GM23338 (cell line): ENCODE results near the gene LAMC2.

Source experiments
- CREB1 ChIP-seq: fragments of 250-450 bp; sonication (Bioruptor Pico); IDR thresholded peaks from 2 replicates; pipeline ENCODE4 v1.5.0; 2020; ENCODE audit warnings: low read depth, mild to moderate bottlenecking, moderate library complexity
- EZH2 ChIP-seq: fragments of 200-600 bp; sonication (generic); IDR thresholded peaks from one replicate; pipeline ENCODE4 v1.8.0; 2017; ENCODE audit warnings: antibody characterized with exemption, mild to moderate bottlenecking, low read depth; ENCODE audit not compliant: unreplicated experiment
- EZH2phosphoT487 ChIP-seq: fragments of 200-600 bp; sonication (generic); IDR thresholded peaks from one replicate; pipeline ENCODE4 v1.8.1; 2018; ENCODE audit warnings: antibody characterized with exemption; ENCODE audit not compliant: unreplicated experiment
- JUNB ChIP-seq: IDR thresholded peaks from one replicate; pipeline ENCODE4 v1.6.1; 2016; ENCODE audit warnings: antibody characterized with exemption; ENCODE audit not compliant: unreplicated experiment
- NANOG ChIP-seq: IDR thresholded peaks from 2 replicates; pipeline ENCODE4 v1.6.1; 2016; ENCODE audit warnings: antibody characterized with exemption, borderline replicate concordance
- POLR2AphosphoS5 ChIP-seq: IDR thresholded peaks from 2 replicates; pipeline ENCODE4 v1.6.1; 2016; ENCODE audit warnings: antibody characterized with exemption, low read depth
- STAT1 ChIP-seq: IDR thresholded peaks from one replicate; pipeline ENCODE4 v1.6.1; 2016; ENCODE audit warnings: antibody characterized with exemption; ENCODE audit not compliant: unreplicated experiment
- ZNF114 ChIP-seq: fragments of 250-450 bp; sonication (Bioruptor Pico); IDR thresholded peaks from 2 replicates; pipeline ENCODE4 v1.5.0; 2020; ENCODE audit warnings: mild to moderate bottlenecking, moderate library complexity
- ZNF331 ChIP-seq: fragments of 250-450 bp; sonication (Bioruptor Pico); IDR thresholded peaks from 2 replicates; pipeline ENCODE4 v1.5.0; 2020; ENCODE audit warnings: low read depth, mild to moderate bottlenecking, moderate library complexity
- TF ChIP-seq, protein P1 (sequence below), 2 experiments: fragments of 200-600 bp in 1 of 2; sonication (generic) in 1 of 2; conservative IDR thresholded peaks; 2 replicates each; pipeline versions ENCODE4 v1.5.1 to v1.6.1; 2016 to 2017; ENCODE audit warnings: antibody characterized with exemption in 2 of 2, low read depth in 2 of 2, mild to moderate bottlenecking in 2 of 2, moderate library complexity in 1 of 2
- TF ChIP-seq, protein P2 (sequence below): IDR thresholded peaks from one replicate; pipeline ENCODE4 v1.6.1; 2018; ENCODE audit warnings: antibody characterized with exemption; ENCODE audit not compliant: unreplicated experiment
- TF ChIP-seq, protein P3 (sequence below): IDR thresholded peaks from 2 replicates; pipeline ENCODE4 v1.6.1; 2016; ENCODE audit warnings: antibody characterized with exemption
- TF ChIP-seq, protein P4 (sequence below): fragments of 250-450 bp; sonication (Bioruptor Pico); IDR thresholded peaks from 2 replicates; pipeline ENCODE4 v1.5.0; 2020; ENCODE audit warnings: mild to moderate bottlenecking, moderate library complexity

DNA sequence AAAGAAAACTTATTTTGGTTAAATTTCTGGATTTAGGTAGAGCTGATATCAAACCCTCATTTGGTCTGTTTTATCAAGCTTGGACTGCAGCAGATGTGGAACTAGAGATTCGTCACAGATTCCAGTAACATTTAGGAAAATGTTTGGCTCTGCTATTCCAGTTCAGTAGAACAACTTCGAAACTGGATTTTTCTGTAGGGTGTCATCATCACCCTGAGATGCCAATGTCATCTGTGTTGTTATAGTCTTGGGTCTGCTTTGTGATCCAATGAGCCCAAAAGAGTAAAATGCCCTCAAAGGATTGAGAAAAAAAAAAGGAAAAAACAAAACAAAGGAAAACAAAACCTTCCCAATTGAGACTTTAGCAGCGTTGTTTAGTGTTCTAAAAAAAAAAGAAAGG, 55.4 kb downstream of the LAMC2 start:
- TF ChIP-seq EZH2 (no peak), POLR2AphosphoS5 (no peak), STAT1 (no peak), EZH2phosphoT487 (no peak), CREB1 (CRISPR knock-in tag) (no peak), ZNF114 (CRISPR knock-in tag) (no peak), ZNF331 (CRISPR knock-in tag) (no peak), JUNB (no peak), NANOG (no peak)
- TF ChIP-seq, protein P1, sequence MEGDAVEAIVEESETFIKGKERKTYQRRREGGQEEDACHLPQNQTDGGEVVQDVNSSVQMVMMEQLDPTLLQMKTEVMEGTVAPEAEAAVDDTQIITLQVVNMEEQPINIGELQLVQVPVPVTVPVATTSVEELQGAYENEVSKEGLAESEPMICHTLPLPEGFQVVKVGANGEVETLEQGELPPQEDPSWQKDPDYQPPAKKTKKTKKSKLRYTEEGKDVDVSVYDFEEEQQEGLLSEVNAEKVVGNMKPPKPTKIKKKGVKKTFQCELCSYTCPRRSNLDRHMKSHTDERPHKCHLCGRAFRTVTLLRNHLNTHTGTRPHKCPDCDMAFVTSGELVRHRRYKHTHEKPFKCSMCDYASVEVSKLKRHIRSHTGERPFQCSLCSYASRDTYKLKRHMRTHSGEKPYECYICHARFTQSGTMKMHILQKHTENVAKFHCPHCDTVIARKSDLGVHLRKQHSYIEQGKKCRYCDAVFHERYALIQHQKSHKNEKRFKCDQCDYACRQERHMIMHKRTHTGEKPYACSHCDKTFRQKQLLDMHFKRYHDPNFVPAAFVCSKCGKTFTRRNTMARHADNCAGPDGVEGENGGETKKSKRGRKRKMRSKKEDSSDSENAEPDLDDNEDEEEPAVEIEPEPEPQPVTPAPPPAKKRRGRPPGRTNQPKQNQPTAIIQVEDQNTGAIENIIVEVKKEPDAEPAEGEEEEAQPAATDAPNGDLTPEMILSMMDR (conservative IDR thresholded peaks at IDR 0.05; ENCODE audit: low read depth in 2 of 2): no peak
- TF ChIP-seq, protein P2, sequence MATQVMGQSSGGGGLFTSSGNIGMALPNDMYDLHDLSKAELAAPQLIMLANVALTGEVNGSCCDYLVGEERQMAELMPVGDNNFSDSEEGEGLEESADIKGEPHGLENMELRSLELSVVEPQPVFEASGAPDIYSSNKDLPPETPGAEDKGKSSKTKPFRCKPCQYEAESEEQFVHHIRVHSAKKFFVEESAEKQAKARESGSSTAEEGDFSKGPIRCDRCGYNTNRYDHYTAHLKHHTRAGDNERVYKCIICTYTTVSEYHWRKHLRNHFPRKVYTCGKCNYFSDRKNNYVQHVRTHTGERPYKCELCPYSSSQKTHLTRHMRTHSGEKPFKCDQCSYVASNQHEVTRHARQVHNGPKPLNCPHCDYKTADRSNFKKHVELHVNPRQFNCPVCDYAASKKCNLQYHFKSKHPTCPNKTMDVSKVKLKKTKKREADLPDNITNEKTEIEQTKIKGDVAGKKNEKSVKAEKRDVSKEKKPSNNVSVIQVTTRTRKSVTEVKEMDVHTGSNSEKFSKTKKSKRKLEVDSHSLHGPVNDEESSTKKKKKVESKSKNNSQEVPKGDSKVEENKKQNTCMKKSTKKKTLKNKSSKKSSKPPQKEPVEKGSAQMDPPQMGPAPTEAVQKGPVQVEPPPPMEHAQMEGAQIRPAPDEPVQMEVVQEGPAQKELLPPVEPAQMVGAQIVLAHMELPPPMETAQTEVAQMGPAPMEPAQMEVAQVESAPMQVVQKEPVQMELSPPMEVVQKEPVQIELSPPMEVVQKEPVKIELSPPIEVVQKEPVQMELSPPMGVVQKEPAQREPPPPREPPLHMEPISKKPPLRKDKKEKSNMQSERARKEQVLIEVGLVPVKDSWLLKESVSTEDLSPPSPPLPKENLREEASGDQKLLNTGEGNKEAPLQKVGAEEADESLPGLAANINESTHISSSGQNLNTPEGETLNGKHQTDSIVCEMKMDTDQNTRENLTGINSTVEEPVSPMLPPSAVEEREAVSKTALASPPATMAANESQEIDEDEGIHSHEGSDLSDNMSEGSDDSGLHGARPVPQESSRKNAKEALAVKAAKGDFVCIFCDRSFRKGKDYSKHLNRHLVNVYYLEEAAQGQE: no peak
- TF ChIP-seq, protein P3, sequence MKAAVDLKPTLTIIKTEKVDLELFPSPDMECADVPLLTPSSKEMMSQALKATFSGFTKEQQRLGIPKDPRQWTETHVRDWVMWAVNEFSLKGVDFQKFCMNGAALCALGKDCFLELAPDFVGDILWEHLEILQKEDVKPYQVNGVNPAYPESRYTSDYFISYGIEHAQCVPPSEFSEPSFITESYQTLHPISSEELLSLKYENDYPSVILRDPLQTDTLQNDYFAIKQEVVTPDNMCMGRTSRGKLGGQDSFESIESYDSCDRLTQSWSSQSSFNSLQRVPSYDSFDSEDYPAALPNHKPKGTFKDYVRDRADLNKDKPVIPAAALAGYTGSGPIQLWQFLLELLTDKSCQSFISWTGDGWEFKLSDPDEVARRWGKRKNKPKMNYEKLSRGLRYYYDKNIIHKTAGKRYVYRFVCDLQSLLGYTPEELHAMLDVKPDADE: no peak
- TF ChIP-seq, protein P4, sequence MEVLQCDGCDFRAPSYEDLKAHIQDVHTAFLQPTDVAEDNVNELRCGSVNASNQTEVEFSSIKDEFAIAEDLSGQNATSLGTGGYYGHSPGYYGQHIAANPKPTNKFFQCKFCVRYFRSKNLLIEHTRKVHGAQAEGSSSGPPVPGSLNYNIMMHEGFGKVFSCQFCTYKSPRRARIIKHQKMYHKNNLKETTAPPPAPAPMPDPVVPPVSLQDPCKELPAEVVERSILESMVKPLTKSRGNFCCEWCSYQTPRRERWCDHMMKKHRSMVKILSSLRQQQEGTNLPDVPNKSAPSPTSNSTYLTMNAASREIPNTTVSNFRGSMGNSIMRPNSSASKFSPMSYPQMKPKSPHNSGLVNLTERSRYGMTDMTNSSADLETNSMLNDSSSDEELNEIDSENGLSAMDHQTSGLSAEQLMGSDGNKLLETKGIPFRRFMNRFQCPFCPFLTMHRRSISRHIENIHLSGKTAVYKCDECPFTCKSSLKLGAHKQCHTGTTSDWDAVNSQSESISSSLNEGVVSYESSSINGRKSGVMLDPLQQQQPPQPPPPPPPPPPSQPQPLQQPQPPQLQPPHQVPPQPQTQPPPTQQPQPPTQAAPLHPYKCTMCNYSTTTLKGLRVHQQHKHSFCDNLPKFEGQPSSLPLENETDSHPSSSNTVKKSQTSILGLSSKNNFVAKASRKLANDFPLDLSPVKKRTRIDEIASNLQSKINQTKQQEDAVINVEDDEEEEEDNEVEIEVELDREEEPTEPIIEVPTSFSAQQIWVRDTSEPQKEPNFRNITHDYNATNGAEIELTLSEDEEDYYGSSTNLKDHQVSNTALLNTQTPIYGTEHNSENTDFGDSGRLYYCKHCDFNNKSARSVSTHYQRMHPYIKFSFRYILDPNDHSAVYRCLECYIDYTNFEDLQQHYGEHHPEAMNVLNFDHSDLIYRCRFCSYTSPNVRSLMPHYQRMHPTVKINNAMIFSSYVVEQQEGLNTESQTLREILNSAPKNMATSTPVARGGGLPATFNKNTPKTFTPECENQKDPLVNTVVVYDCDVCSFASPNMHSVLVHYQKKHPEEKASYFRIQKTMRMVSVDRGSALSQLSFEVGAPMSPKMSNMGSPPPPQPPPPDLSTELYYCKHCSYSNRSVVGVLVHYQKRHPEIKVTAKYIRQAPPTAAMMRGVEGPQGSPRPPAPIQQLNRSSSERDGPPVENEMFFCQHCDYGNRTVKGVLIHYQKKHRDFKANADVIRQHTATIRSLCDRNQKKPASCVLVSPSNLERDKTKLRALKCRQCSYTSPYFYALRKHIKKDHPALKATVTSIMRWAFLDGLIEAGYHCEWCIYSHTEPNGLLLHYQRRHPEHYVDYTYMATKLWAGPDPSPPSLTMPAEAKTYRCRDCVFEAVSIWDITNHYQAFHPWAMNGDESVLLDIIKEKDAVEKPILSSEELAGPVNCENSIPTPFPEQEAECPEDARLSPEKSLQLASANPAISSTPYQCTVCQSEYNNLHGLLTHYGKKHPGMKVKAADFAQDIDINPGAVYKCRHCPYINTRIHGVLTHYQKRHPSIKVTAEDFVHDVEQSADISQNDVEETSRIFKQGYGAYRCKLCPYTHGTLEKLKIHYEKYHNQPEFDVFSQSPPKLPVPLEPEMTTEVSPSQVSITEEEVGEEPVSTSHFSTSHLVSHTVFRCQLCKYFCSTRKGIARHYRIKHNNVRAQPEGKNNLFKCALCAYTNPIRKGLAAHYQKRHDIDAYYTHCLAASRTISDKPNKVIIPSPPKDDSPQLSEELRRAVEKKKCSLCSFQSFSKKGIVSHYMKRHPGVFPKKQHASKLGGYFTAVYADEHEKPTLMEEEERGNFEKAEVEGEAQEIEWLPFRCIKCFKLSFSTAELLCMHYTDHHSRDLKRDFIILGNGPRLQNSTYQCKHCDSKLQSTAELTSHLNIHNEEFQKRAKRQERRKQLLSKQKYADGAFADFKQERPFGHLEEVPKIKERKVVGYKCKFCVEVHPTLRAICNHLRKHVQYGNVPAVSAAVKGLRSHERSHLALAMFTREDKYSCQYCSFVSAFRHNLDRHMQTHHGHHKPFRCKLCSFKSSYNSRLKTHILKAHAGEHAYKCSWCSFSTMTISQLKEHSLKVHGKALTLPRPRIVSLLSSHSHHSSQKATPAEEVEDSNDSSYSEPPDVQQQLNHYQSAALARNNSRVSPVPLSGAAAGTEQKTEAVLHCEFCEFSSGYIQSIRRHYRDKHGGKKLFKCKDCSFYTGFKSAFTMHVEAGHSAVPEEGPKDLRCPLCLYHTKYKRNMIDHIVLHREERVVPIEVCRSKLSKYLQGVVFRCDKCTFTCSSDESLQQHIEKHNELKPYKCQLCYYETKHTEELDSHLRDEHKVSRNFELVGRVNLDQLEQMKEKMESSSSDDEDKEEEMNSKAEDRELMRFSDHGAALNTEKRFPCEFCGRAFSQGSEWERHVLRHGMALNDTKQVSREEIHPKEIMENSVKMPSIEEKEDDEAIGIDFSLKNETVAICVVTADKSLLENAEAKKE: no peak
